GM23338 (cell line): ENCODE data around the gene PNMA1. TPM values are rescaled to one million over a fixed set of nuclear protein-coding genes. Genes with fewer than 3 reads are reported as not detected.

ENCODE experiments used
- ATAC-seq: fragments of 200-7000 bp; cut with Tn5 transposase; 3 replicates; pipeline ENCODE4 v1.9.1; 2020
- DNase-seq: peaks from one replicate; pipeline ENCODE4 v3.0.0-alpha.2; 2015; ENCODE audit warnings: low spot score
- H2AFZ ChIP-seq: fragments of 200-600 bp; sonication (generic); 2 replicates; pipeline ENCODE4 v1.8.0; 2016; ENCODE audit warnings: antibody characterized with exemption, mild to moderate bottlenecking, moderate library complexity
- H3F3A ChIP-seq: fragments of 200-600 bp; sonication (generic); replicated peaks from 2 replicates; pipeline ENCODE4 v1.8.0; 2017; ENCODE audit warnings: antibody characterized with exemption, mixed run types, low read depth
- H3K27ac ChIP-seq: fragments of 200-600 bp; sonication (generic); 2 replicates; pipeline ENCODE4 v1.6.1; 2016; ENCODE audit warnings: low read depth
- H3K27me3 ChIP-seq: fragments of 200-600 bp; sonication (generic); 2 replicates; pipeline ENCODE4 v1.8.0; 2016; ENCODE audit warnings: mild to moderate bottlenecking, mixed run types, moderate library complexity; ENCODE audit not compliant: insufficient read depth
- H3K36me3 ChIP-seq: fragments of 200-600 bp; sonication (generic); 2 replicates; pipeline ENCODE4 v1.8.0; 2016; ENCODE audit warnings: mild to moderate bottlenecking; ENCODE audit not compliant: insufficient read depth
- H3K4me1 ChIP-seq: fragments of 200-600 bp; sonication (generic); 2 replicates; pipeline ENCODE4 v1.8.0; 2016; ENCODE audit warnings: mild to moderate bottlenecking, moderate library complexity; ENCODE audit not compliant: insufficient read depth
- H3K4me2 ChIP-seq: fragments of 200-600 bp; sonication (generic); 2 replicates; pipeline ENCODE4 v1.7.1; 2017; ENCODE audit warnings: mixed run types
- H3K4me3 ChIP-seq: fragments of 200-600 bp; sonication (generic); 2 replicates; pipeline ENCODE4 v1.6.1; 2016; ENCODE audit warnings: mixed run types
- H3K79me2 ChIP-seq: fragments of 200-600 bp; sonication (generic); replicated peaks from 2 replicates; pipeline ENCODE4 v1.8.0; 2017; ENCODE audit warnings: mild to moderate bottlenecking; ENCODE audit not compliant: insufficient read depth
- H3K9me2 ChIP-seq: fragments of 200-600 bp; sonication (generic); 2 replicates; pipeline ENCODE4 v1.8.0; 2017; ENCODE audit not compliant: insufficient read depth
- H4K20me1 ChIP-seq: fragments of 200-600 bp; sonication (generic); replicated peaks from 2 replicates; pipeline ENCODE4 v1.8.0; 2017; ENCODE audit warnings: mild to moderate bottlenecking; ENCODE audit not compliant: insufficient read depth
- H3K27ac Mint-ChIP-seq: 2 replicates; pipeline ENCODE4 v1.8.0; 2020; ENCODE audit warnings: inconsistent platforms, mild to moderate bottlenecking, moderate library complexity, mixed read lengths
- H3K27me3 Mint-ChIP-seq: 3 replicates; pipeline ENCODE4 v1.8.0; 2022; ENCODE audit warnings: low read depth, mild to moderate bottlenecking, moderate library complexity, mixed read lengths, inconsistent platforms; ENCODE audit not compliant: insufficient read depth, poor library complexity
- H3K36me3 Mint-ChIP-seq: 3 replicates; pipeline ENCODE4 v1.8.0; 2021; ENCODE audit warnings: low read depth, mild to moderate bottlenecking, inconsistent platforms, moderate library complexity, mixed read lengths
- H3K4me1 Mint-ChIP-seq: 3 replicates; pipeline ENCODE4 v1.8.0; 2020; ENCODE audit warnings: mild to moderate bottlenecking, inconsistent platforms, mixed read lengths
- H3K4me3 Mint-ChIP-seq: 3 replicates; pipeline ENCODE4 v1.8.0; 2021; ENCODE audit warnings: moderate library complexity, mild to moderate bottlenecking, inconsistent platforms, mixed read lengths
- H3K9me3 Mint-ChIP-seq: 3 replicates; pipeline ENCODE4 v1.8.0; 2020; ENCODE audit warnings: moderate library complexity, mild to moderate bottlenecking, inconsistent platforms, mixed read lengths
- CREB1 ChIP-seq: fragments of 250-450 bp; sonication (Bioruptor Pico); IDR thresholded peaks from 2 replicates; pipeline ENCODE4 v1.5.0; 2020; ENCODE audit warnings: low read depth, mild to moderate bottlenecking, moderate library complexity
- ETS1 ChIP-seq: IDR thresholded peaks from 2 replicates; pipeline ENCODE4 v1.6.1; 2016; ENCODE audit warnings: antibody characterized with exemption
- JUNB ChIP-seq: IDR thresholded peaks from one replicate; pipeline ENCODE4 v1.6.1; 2016; ENCODE audit warnings: antibody characterized with exemption; ENCODE audit not compliant: unreplicated experiment
- NANOG ChIP-seq: IDR thresholded peaks from 2 replicates; pipeline ENCODE4 v1.6.1; 2016; ENCODE audit warnings: antibody characterized with exemption, borderline replicate concordance
- ZNF462 ChIP-seq: fragments of 250-450 bp; sonication (Bioruptor Pico); IDR thresholded peaks from 2 replicates; pipeline ENCODE4 v1.5.0; 2020; ENCODE audit warnings: mild to moderate bottlenecking, moderate library complexity
- polyA plus RNA-seq: library from polyadenylated mRNA; unstranded; fragments of >200 nt; fragmentation: Nextera tagmentation; extraction: Ambion mirVana; gene quantifications from 2 replicates; pipeline ENCODE4 v1.2.1, GENCODE V29; 2016
- total RNA-seq: library from RNA; depleted of rRNA; stranded (reverse); fragments of >200 nt; shearing (Covaris generic); gene quantifications from 2 replicates; pipeline ENCODE4 v1.2.3, GENCODE V29; 2014

The PNMA1 gene
- total and polyA plus RNA-seq, 2 experiments from 2014 or later: 18.2 to 32.9 TPM

DNA sequence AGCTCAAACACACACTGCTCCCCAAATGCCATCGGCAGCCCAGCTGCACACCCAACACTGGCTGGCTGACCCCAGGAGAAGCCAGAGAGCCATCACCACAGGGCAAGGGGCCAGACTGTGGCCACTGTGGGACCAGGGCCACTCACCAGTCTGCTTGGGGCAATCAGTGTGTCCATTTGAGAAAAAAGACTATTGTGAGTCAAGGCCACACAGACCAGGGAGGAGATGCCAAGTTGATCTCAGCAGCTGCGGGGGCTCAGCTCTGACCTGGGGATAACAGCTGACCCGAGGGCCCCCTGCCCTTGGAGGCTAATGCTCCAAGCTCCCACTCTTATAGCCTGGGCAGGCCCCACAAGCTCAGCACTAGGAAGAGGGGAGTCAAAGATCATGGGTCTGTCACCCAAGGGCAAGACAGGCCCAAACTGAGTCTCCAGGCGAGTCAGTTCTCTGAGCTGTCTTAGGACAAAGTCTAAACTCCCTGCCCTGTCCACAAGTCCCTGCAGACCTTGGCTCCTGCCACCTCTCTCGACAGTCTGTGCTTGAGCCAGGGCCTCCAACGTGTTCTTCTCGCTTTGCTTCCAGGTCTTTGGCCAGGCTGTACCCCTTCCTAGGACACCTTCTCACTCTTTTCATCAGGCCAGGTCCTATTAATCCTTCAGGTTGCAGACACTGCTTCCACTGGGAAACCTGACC lies 30.1 kb upstream of the PNMA1 start (continued):
- no peak for TF ChIP-seq CREB1
- no peak for TF ChIP-seq NANOG
- no peak for TF ChIP-seq ZNF462 (CRISPR knock-in tag)

- Histone ChIP-seq H3K9me2 (no peaks in the 10 kb centered on the region), H3K4me3 (no peak overlapping the region), H2AFZ (no peak overlapping the region), H3K27ac (no peak overlapping the region), H3K79me2 (peaks cover 18% of the 10 kb centered on the region), H3K4me1 (peaks cover 38% of the 10 kb centered on the region), H4K20me1 (peaks cover 5% of the 10 kb centered on the region; the same call in 1 of the 2 replicates), H3K4me2 (no peak overlapping the region), H3K27me3 (no peaks in the 10 kb centered on the region), H3F3A (peaks cover 9% of the 10 kb centered on the region; the same call in 1 of the 2 replicates), H3K36me3 (no peaks in the 10 kb centered on the region)
- H3K27ac Mint-ChIP-seq: 0 out of 2 replicates have a peak overlapping the region, but pooled peaks have one; percentile 56
- peaks cover 62% of the 10 kb centered on the region for H3K4me1 Mint-ChIP-seq
- H3K27me3 Mint-ChIP-seq: peaks cover 16% of the 10 kb centered on the region
- ATAC-seq (no peak), DNase-seq (no peak)
- no peaks in the 10 kb centered on the region for H3K9me3 Mint-ChIP-seq
- no peaks in the 10 kb centered on the region; the same call in 2 of the 3 replicates for H3K36me3 Mint-ChIP-seq
- H3K4me3 Mint-ChIP-seq: no peak overlapping the region; the same call in 2 of the 3 replicates
- no peak for TF ChIP-seq CREB1
- TF ChIP-seq JUNB: no peak
- TF ChIP-seq ETS1: no peak
- TF ChIP-seq ZNF462 (CRISPR knock-in tag): no peak
Observed at GRCh38 chr14:73743431-73743931, 29.3 kb upstream of the PNMA1 start.
